Liver (tissue), 3 donors: ENCODE results near the gene MYOD1.

Experiments
- EGR1 ChIP-seq, 2 donors: IDR thresholded peaks; 2 replicates each; pipeline ENCODE4 v1.6.1; 2016 to 2018; ENCODE audit warnings: antibody characterized with exemption in 2 of 2, low read depth in 2 of 2
- HNF4G ChIP-seq: IDR thresholded peaks from 2 replicates; pipeline ENCODE4 v1.6.1; 2016; ENCODE audit warnings: antibody characterized with exemption
- TAF1 ChIP-seq: conservative IDR thresholded peaks from 2 replicates; pipeline ENCODE4 v1.6.1; 2016; ENCODE audit warnings: antibody characterized with exemption, mild to moderate bottlenecking
- TF ChIP-seq, protein P1 (sequence below): fragments of 150-350 bp; IDR thresholded peaks from 2 replicates; pipeline ENCODE4 v1.5.1; 2017; ENCODE audit warnings: improper control_type of control experiment, low read depth, low read length; ENCODE audit not compliant: missing input control
- donor health status: healthy.
- donor health status: healthy.

DNA sequence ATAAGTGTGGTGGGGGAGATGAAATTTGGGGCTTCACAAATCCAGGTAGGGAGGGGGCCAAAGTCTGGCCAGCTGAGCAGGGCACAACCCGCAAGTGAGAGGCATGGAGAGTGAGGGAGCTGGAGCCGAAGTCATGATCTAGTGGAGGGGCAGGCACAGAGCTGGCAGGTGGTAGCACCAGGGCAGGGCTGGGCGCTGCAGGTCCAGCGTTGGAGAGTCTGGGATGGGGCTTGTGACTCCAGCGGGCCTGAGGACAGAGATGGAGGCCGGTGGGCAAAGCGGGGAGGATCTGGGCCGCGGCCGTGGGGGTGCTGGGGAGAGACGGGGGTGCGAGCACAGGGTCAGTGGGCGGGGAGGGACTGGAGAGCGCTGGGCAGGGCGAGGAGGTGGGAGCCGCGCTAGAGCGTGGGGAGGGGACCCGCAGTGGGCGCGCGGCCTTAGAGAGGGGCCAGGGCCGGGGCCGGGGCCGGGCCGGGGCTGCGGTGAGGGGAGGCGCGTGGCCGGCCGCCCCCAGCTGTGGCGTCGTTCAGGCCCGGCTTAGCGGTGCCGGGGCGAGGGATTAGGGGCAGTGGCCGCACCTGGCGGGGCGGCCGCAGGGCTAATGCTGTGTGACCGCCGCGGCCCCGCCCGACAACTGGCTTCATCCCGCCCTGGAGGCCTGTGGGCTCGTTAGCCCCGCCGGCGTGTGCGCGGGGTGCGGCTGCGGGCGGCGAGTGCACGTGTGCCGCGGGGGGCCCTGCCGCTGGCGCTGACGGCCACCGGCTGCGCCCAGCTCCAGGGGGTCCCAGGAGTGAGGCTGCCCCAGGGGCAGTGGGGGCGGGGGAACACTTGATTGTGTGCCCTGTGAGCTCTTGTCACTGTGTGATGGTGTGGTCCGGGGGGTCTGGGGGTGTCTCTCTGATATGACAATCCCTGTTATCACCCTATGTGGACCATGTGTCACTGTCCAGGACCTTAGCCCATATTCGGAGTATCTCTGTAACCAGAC lies 23.6 kb upstream of the MYOD1 start:
- TF ChIP-seq HNF4G, result no peak
- TF ChIP-seq, protein P1, sequence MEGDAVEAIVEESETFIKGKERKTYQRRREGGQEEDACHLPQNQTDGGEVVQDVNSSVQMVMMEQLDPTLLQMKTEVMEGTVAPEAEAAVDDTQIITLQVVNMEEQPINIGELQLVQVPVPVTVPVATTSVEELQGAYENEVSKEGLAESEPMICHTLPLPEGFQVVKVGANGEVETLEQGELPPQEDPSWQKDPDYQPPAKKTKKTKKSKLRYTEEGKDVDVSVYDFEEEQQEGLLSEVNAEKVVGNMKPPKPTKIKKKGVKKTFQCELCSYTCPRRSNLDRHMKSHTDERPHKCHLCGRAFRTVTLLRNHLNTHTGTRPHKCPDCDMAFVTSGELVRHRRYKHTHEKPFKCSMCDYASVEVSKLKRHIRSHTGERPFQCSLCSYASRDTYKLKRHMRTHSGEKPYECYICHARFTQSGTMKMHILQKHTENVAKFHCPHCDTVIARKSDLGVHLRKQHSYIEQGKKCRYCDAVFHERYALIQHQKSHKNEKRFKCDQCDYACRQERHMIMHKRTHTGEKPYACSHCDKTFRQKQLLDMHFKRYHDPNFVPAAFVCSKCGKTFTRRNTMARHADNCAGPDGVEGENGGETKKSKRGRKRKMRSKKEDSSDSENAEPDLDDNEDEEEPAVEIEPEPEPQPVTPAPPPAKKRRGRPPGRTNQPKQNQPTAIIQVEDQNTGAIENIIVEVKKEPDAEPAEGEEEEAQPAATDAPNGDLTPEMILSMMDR, result no peak
- no peak for TF ChIP-seq EGR1 (IDR thresholded peaks at IDR 0.05; ENCODE audit: low read depth in 2 of 2)
- TF ChIP-seq TAF1, result no peak
